Measurements from ENCODE around the gene RBM4B.

- TF ChIP-seq SIN3A (IDR thresholded peaks at IDR 0.05; ENCODE audit: borderline replicate concordance, insufficient read depth, low read length) (no peak), TAF1 (IDR thresholded peaks at IDR 0.05; ENCODE audit: borderline replicate concordance, insufficient read depth, low read length) (no peak)
These were observed 3.4 kb upstream of the RBM4B start for GRCh38 chr11:66680966-66681645.

Measured in PFSK-1 (cell line).